ENCODE data around the gene PTPRB. TPM values are rescaled to one million over a fixed set of nuclear protein-coding genes. Genes with fewer than 3 reads are reported as not detected.
"Not testable (repeated sequence)": the region's sequence is repeated elsewhere in the genome, so short reads cannot be mapped to it uniquely, and the experiment has no call there.

PTPRB gene
- total and polyA plus RNA-seq, 2 donors (not counting 1 experiment from before 2014, with no cell fraction given), result 0.01 TPM; not detected in 1

- Histone ChIP-seq H2AFZ (ENCODE audit: insufficient read depth, low read depth, low read length, poor library complexity, severe bottlenecking) (no peak overlapping the region), H3K27me3 (replicated peaks in 1 of 4; ENCODE audit: control extremely low read depth in 1 of 4, control insufficient read depth in 3 of 4, insufficient read depth in 4 of 4, low read length in 3 of 4) (no peaks in the 10 kb centered on the region), H3K4me2 (replicated peaks; ENCODE audit: low read depth, low read length, poor library complexity, severe bottlenecking) (no peak overlapping the region), H3K36me3 (replicated peaks in 1 of 2; ENCODE audit: control extremely low read depth in 1 of 2, control insufficient read depth in 1 of 2, extremely low read depth in 1 of 2, insufficient read depth in 2 of 2, low read length in 1 of 2) (no peaks in the 10 kb centered on the region), H4K20me1 (ENCODE audit: control insufficient read depth, insufficient read depth, low read length, poor library complexity, severe bottlenecking) (no peaks in the 10 kb centered on the region), H3K9me3 (ENCODE audit: control extremely low read depth in 1 of 3, control insufficient read depth in 2 of 3, insufficient read depth in 1 of 3, low read length in 2 of 3) (peaks cover 0 to 16% (median 3%) of the 10 kb centered on the region in 3 donors), H3K27ac (ENCODE audit: low read length in 2 of 2) (no peak overlapping the region), H3K79me2 (ENCODE audit: control insufficient read depth, insufficient read depth, low read length) (no peaks in the 10 kb centered on the region), H3K4me1 (ENCODE audit: control insufficient read depth in 2 of 2, insufficient read depth in 2 of 2, low read length in 2 of 2) (peaks cover 0 to 8% of the 10 kb centered on the region in 2 donors), H3K9ac (ENCODE audit: low read length) (no peak overlapping the region), H3K4me3 (ENCODE audit: control extremely low read depth in 1 of 5, extremely low read depth in 1 of 5, insufficient read depth in 1 of 5, low read depth in 2 of 5, low read length in 4 of 5) (no peak overlapping the region)
- CTCF ChIA-PET, result no interaction called here
- ATAC-seq (ENCODE audit: low read depth) (no peak), DNase-seq (no peak)
- H3K4me3 Mint-ChIP-seq, result no peak overlapping the region
- H3K4me1 Mint-ChIP-seq, result peaks cover 16% of the 10 kb centered on the region
- H3K27ac Mint-ChIP-seq, result no peak overlapping the region
- 94% methylated on average over 5 of the region's 5 CpGs for WGBS (ENCODE audit: insufficient coverage)
- POLR2A ChIA-PET, result no interaction called here
- H3K9me3 Mint-ChIP-seq (ENCODE audit: insufficient read depth), result peaks cover 7% of the 10 kb centered on the region
- TF ChIP-seq EZH2 (IDR thresholded peaks at IDR 0.05; ENCODE audit: borderline replicate concordance, insufficient read depth, low read depth, low read length, poor library complexity, severe bottlenecking), result no peak
- TF ChIP-seq, protein P1, sequence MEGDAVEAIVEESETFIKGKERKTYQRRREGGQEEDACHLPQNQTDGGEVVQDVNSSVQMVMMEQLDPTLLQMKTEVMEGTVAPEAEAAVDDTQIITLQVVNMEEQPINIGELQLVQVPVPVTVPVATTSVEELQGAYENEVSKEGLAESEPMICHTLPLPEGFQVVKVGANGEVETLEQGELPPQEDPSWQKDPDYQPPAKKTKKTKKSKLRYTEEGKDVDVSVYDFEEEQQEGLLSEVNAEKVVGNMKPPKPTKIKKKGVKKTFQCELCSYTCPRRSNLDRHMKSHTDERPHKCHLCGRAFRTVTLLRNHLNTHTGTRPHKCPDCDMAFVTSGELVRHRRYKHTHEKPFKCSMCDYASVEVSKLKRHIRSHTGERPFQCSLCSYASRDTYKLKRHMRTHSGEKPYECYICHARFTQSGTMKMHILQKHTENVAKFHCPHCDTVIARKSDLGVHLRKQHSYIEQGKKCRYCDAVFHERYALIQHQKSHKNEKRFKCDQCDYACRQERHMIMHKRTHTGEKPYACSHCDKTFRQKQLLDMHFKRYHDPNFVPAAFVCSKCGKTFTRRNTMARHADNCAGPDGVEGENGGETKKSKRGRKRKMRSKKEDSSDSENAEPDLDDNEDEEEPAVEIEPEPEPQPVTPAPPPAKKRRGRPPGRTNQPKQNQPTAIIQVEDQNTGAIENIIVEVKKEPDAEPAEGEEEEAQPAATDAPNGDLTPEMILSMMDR (IDR thresholded peaks at IDR 0.05), result no peak
- intact Hi-C loops (cut with micrococcal nuclease), result no loop called here
- no peaks in the 10 kb centered on the region for H3K27me3 Mint-ChIP-seq
These were observed 139.7 kb downstream of the PTPRB start for GRCh38 chr12:70497508-70497907.

DNA sequence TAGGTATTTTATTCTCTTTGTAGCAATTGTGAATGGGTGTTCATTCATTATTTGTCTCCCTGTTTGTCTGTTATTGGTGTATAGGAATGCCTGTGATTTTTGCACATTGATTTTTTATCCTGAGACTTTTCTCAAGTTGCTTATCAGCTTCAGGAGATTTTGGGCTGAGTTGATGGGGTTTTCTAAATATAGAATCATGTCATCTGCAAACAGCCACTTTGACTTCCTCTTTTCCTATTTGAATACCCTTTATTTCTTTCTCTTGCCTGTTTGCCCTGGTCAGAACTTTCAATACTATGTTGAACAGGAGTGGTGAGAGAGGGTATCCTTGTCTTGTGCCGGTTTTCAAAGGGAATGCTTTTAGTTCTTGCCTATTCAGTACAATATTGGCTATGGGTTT lies 144.3 kb downstream of the PTPRB start:
- POLR2A ChIA-PET; H3K4me3 ChIP-seq (ENCODE audit: control extremely low read depth in 1 of 5, extremely low read depth in 1 of 5, insufficient read depth in 1 of 5, low read depth in 2 of 5, low read length in 4 of 5); H3K27me3 ChIP-seq (replicated peaks in 1 of 4; ENCODE audit: control extremely low read depth in 1 of 4, control insufficient read depth in 3 of 4, insufficient read depth in 4 of 4, low read length in 3 of 4); H3K4me2 ChIP-seq (replicated peaks; ENCODE audit: low read depth, low read length, poor library complexity, severe bottlenecking); H3K27me3 Mint-ChIP-seq; H3K36me3 ChIP-seq (replicated peaks in 1 of 2; ENCODE audit: control extremely low read depth in 1 of 2, control insufficient read depth in 1 of 2, extremely low read depth in 1 of 2, insufficient read depth in 2 of 2, low read length in 1 of 2); DNase-seq; H2AFZ ChIP-seq (ENCODE audit: insufficient read depth, low read depth, low read length, poor library complexity, severe bottlenecking); ATAC-seq (ENCODE audit: low read depth); H3K79me2 ChIP-seq (ENCODE audit: control insufficient read depth, insufficient read depth, low read length); CTCF ChIA-PET; H4K20me1 ChIP-seq (ENCODE audit: control insufficient read depth, insufficient read depth, low read length, poor library complexity, severe bottlenecking); H3K27ac ChIP-seq (ENCODE audit: low read length in 2 of 2); intact Hi-C loops (cut with micrococcal nuclease); H3K9ac ChIP-seq (ENCODE audit: low read length): not testable (repeated sequence)
- H3K4me1 ChIP-seq (ENCODE audit: control insufficient read depth in 2 of 2, insufficient read depth in 2 of 2, low read length in 2 of 2), result peaks cover 0 to 12% of the 10 kb centered on the region in 2 donors
- Mint-ChIP-seq H3K4me1 (peaks cover 27% of the 10 kb centered on the region), H3K27ac (peak overlapping the region; percentile 50), H3K9me3 (ENCODE audit: insufficient read depth) (peaks cover 13% of the 10 kb centered on the region), H3K4me3 (peak overlapping the region; percentile 60)
- peaks cover 5 to 12% (median 8%) of the 10 kb centered on the region in 3 donors for H3K9me3 ChIP-seq (ENCODE audit: control extremely low read depth in 1 of 3, control insufficient read depth in 2 of 3, insufficient read depth in 1 of 3, low read length in 2 of 3)
- no CpG with 5 or more reads among the region's 1 CpG for WGBS (ENCODE audit: insufficient coverage)

- POLR2A ChIA-PET; H3K4me2 ChIP-seq (replicated peaks; ENCODE audit: low read depth, low read length, poor library complexity, severe bottlenecking); H3K27ac ChIP-seq (ENCODE audit: low read length in 2 of 2); CTCF ChIA-PET; H4K20me1 ChIP-seq (ENCODE audit: control insufficient read depth, insufficient read depth, low read length, poor library complexity, severe bottlenecking); H3K79me2 ChIP-seq (ENCODE audit: control insufficient read depth, insufficient read depth, low read length); H3K9me3 ChIP-seq (ENCODE audit: control extremely low read depth in 1 of 3, control insufficient read depth in 2 of 3, insufficient read depth in 1 of 3, low read length in 2 of 3); H3K27me3 Mint-ChIP-seq; intact Hi-C loops (cut with micrococcal nuclease); H3K4me3 ChIP-seq (ENCODE audit: control extremely low read depth in 1 of 5, extremely low read depth in 1 of 5, insufficient read depth in 1 of 5, low read depth in 2 of 5, low read length in 4 of 5); DNase-seq; ATAC-seq (ENCODE audit: low read depth); H3K36me3 ChIP-seq (replicated peaks in 1 of 2; ENCODE audit: control extremely low read depth in 1 of 2, control insufficient read depth in 1 of 2, extremely low read depth in 1 of 2, insufficient read depth in 2 of 2, low read length in 1 of 2); H3K9ac ChIP-seq (ENCODE audit: low read length); H3K4me3 Mint-ChIP-seq; H3K27me3 ChIP-seq (replicated peaks in 1 of 4; ENCODE audit: control extremely low read depth in 1 of 4, control insufficient read depth in 3 of 4, insufficient read depth in 4 of 4, low read length in 3 of 4); H3K27ac Mint-ChIP-seq; H2AFZ ChIP-seq (ENCODE audit: insufficient read depth, low read depth, low read length, poor library complexity, severe bottlenecking): not testable (repeated sequence)
- peaks cover 8 to 30% of the 10 kb centered on the region in 2 donors for H3K4me1 ChIP-seq (ENCODE audit: control insufficient read depth in 2 of 2, insufficient read depth in 2 of 2, low read length in 2 of 2)
- H3K4me1 Mint-ChIP-seq, result peaks cover 45% of the 10 kb centered on the region
- H3K9me3 Mint-ChIP-seq (ENCODE audit: insufficient read depth), result peaks cover 13% of the 10 kb centered on the region
These were observed 146.3 kb downstream of the PTPRB start for GRCh38 chr12:70490928-70491327.
